ENCODE results near the gene TMEM218. TPM values are rescaled to one million over a fixed set of nuclear protein-coding genes. Genes with fewer than 3 reads are reported as not detected.
"Not testable (repeated sequence)": the region's sequence is repeated elsewhere in the genome, so short reads cannot be mapped to it uniquely, and the experiment has no call there.

TMEM218 gene
- total RNA-seq, 1 donor from 2014 or later, result 33.8 TPM

GRCh38 chr11:125056111-125056510 lies 55.3 kb downstream of the TMEM218 start:
- DNase-seq (ENCODE audit: low spot score), result not testable (repeated sequence)

- DNase-seq (ENCODE audit: low spot score), result no peak
Measured at GRCh38 chr11:125055107-125055715, 56.2 kb downstream of the TMEM218 start.

- DNase-seq (ENCODE audit: low spot score), result no peak
Measured at GRCh38 chr11:125053167-125053566, 58.3 kb downstream of the TMEM218 start.

- DNase-seq (ENCODE audit: low spot score), result no peak
Measured at GRCh38 chr11:125052047-125052446, 59.4 kb downstream of the TMEM218 start.

GRCh38 chr11:125049164-125049792 lies 62.1 kb downstream of the TMEM218 start:
- no peak for DNase-seq (ENCODE audit: low spot score)

Other genes with a start within 250 kb of the TMEM218 start
- 27.4 TPM for gene ROBO3, start 246.2 kb downstream of the TMEM218 start, total RNA-seq
- 16.8 TPM for gene ROBO4, start 213.8 kb downstream of the TMEM218 start, total RNA-seq
- gene HEPN1, start 192.4 kb downstream of the TMEM218 start, total RNA-seq, result not detected
- gene HEPACAM, start 175.6 kb downstream of the TMEM218 start, total RNA-seq, result 0.68 TPM
- 2.2 TPM for gene CCDC15, start 157.4 kb downstream of the TMEM218 start, total RNA-seq
- 46.5 TPM for gene SLC37A2, start 48.3 kb downstream of the TMEM218 start, total RNA-seq
- gene PKNOX2, start 53.1 kb upstream of the TMEM218 start, total RNA-seq, result 7.3 TPM

All from ureter (tissue), 1 donor.